GM12891 (cell line): ENCODE results near the gene CNGB1.

Source experiments
- PAX5 ChIP-seq: IDR thresholded peaks from 2 replicates; pipeline ENCODE4 v1.6.1; 2011; ENCODE audit warnings: low read length, moderate library complexity, mild to moderate bottlenecking; ENCODE audit not compliant: insufficient read depth, severe bottlenecking
- POLR2A ChIP-seq: IDR thresholded peaks from 2 replicates; pipeline ENCODE4 v1.6.1; 2011; ENCODE audit warnings: low read depth, low read length, control low read depth
- POLR2AphosphoS5 ChIP-seq: IDR thresholded peaks from 2 replicates; pipeline ENCODE4 v1.6.1; 2011; ENCODE audit warnings: low read depth, low read length, control low read depth
- POU2F2 ChIP-seq: IDR thresholded peaks from 2 replicates; pipeline ENCODE4 v1.6.1; 2011; ENCODE audit warnings: low read depth, mild to moderate bottlenecking, control low read depth, low read length, moderate library complexity
- SPI1 ChIP-seq: IDR thresholded peaks from 2 replicates; pipeline ENCODE4 v1.6.1; 2011; ENCODE audit warnings: low read depth, low read length, control low read depth
- TAF1 ChIP-seq: IDR thresholded peaks from 2 replicates; pipeline ENCODE4 v1.6.1; 2011; ENCODE audit warnings: low read depth, low read length, control low read depth

DNA sequence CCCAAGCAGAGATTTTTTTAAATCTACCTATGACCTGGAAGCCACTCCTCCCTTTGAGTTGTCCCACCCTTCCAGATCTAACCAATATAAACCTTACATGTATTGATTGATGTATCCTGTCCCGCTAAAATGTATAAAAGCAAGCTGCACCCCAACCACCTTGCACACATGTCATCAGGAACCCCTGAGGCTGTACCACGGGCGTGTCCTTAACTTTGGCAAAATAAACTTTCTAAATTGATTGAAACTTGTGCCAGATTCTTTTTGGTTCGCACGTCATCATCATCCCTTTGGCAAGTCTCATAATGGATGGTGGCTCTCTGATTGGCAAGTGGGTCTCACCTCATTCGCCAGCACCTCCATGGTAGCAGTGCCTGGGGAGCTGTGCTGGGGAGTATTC lies 60.2 kb downstream of the CNGB1 start:
- no peak for TF ChIP-seq POLR2A
- no peak for TF ChIP-seq TAF1
- no peak for TF ChIP-seq PAX5
- TF ChIP-seq POLR2AphosphoS5 = no peak
- no peak for TF ChIP-seq POU2F2
- no peak for TF ChIP-seq SPI1
